HG03565 (cell line): ENCODE measurements around the gene TUBGCP2.
"Not testable (repeated sequence)": the region's sequence is repeated elsewhere in the genome, so short reads cannot be mapped to it uniquely, and the experiment has no call there.

Experiments used
- ATAC-seq: cut with Tn5 transposase; IDR thresholded peaks from one replicate; pipeline ENCODE4 v1.9.1; 2021; ENCODE audit warnings: mild to moderate bottlenecking, moderate library complexity; ENCODE audit not compliant: unreplicated experiment

The TUBGCP2 gene

GRCh38 chr10:133235265-133235855, 73.3 kb downstream of the TUBGCP2 start:
- no peak for ATAC-seq

GRCh38 chr10:133234796-133235195, 73.9 kb downstream of the TUBGCP2 start:
- not testable (repeated sequence) for ATAC-seq

GRCh38 chr10:133231946-133232574, 76.6 kb downstream of the TUBGCP2 start:
- ATAC-seq = no peak

- no peak for ATAC-seq
Observed at GRCh38 chr10:133231244-133231945, 77.3 kb downstream of the TUBGCP2 start.

GRCh38 chr10:133230387-133231195, 78.1 kb downstream of the TUBGCP2 start:
- ATAC-seq = no peak

- no peak for ATAC-seq
Observed at GRCh38 chr10:133230044-133230361, 78.7 kb downstream of the TUBGCP2 start, which contains the start of gene UTF1. Gene UTF1, plus strand, starts transcription at chr10:133230217. Its CDS starts 72 bp downstream, at chr10:133230289.

GRCh38 chr10:133229265-133230043, 79.2 kb downstream of the TUBGCP2 start:
- no peak for ATAC-seq
